Activated T-cell treated with anti-CD3 and anti-CD28 coated beads, Interleukin-2, amount 50 U/mL, for 24 hours (primary cell): ENCODE results near the gene ZNF497.
"Not testable (repeated sequence)": the region's sequence is repeated elsewhere in the genome, so short reads cannot be mapped to it uniquely, and the experiment has no call there.

Experiments used
- DNase-seq: peaks from one replicate; pipeline ENCODE4 v3.0.0-alpha.2; 2020
- H3K27ac Mint-ChIP-seq: 2 replicates; pipeline ENCODE4 v1.8.0; 2020; ENCODE audit warnings: mild to moderate bottlenecking, mixed read lengths
- H3K27me3 Mint-ChIP-seq: 2 replicates; pipeline ENCODE4 v1.8.0; 2020; ENCODE audit warnings: mixed read lengths
- H3K36me3 Mint-ChIP-seq: 2 replicates; pipeline ENCODE4 v1.8.0; 2020; ENCODE audit warnings: low read depth, mixed read lengths
- H3K4me1 Mint-ChIP-seq: 2 replicates; pipeline ENCODE4 v1.8.0; 2020; ENCODE audit warnings: low read depth, mixed read lengths
- H3K4me3 Mint-ChIP-seq: 2 replicates; pipeline ENCODE4 v1.8.0; 2020; ENCODE audit warnings: mild to moderate bottlenecking, moderate library complexity, mixed read lengths
- H3K9me3 Mint-ChIP-seq: 2 replicates; pipeline ENCODE4 v1.8.0; 2020; ENCODE audit warnings: mixed read lengths

ZNF497 gene

GRCh38 chr19:58362272-58362994 lies at the start of gene ZNF497:
ZNF497 (minus strand) TSS chr19:58362751; CDS start chr19:58357635, 5,116 bp downstream.
- DNase-seq, result peak; percentile 97
- H3K4me3 Mint-ChIP-seq, result peak within 1 kb of the TSS; percentile 94
- no peaks in the 10 kb centered on the region for H3K9me3 Mint-ChIP-seq
- H3K27me3 Mint-ChIP-seq, result no peaks in the 10 kb centered on the region
- H3K4me1 Mint-ChIP-seq, result peaks cover 19% of the 10 kb centered on the region
- H3K36me3 Mint-ChIP-seq, result peaks cover 5% of the 10 kb centered on the region
- peak within 1 kb of the TSS; percentile 96 for H3K27ac Mint-ChIP-seq

- Mint-ChIP-seq H3K27ac (peak overlapping the region; percentile 96), H3K27me3 (no peaks in the 10 kb centered on the region), H3K4me3 (peak overlapping the region; percentile 83), H3K4me1 (peaks cover 38% of the 10 kb centered on the region), H3K36me3 (peaks cover 38% of the 10 kb centered on the region), H3K9me3 (no peaks in the 10 kb centered on the region)
- DNase-seq, result peak; percentile 56
These were observed 46.6 kb upstream of the ZNF497 start for GRCh38 chr19:58409010-58409790.

GRCh38 chr19:58408152-58409009 lies 45.8 kb upstream of the ZNF497 start, which contains the start of gene ZNF584:
ZNF584 (plus strand) TSS chr19:58408649; CDS start chr19:58409148, 499 bp downstream.
- peak within 1 kb of the TSS; percentile 96 for H3K27ac Mint-ChIP-seq
- H3K9me3 Mint-ChIP-seq, result no peaks in the 10 kb centered on the region
- peaks cover 35% of the 10 kb centered on the region for H3K36me3 Mint-ChIP-seq
- H3K4me1 Mint-ChIP-seq, result peaks cover 43% of the 10 kb centered on the region
- no peaks in the 10 kb centered on the region for H3K27me3 Mint-ChIP-seq
- peak; percentile 95 for DNase-seq
- peak within 1 kb of the TSS; percentile 83 for H3K4me3 Mint-ChIP-seq

GRCh38 chr19:58407658-58408151 lies 45.2 kb upstream of the ZNF497 start:
- Mint-ChIP-seq H3K4me3 (peak overlapping the region; percentile 83), H3K27ac (peak overlapping the region; percentile 96), H3K9me3 (no peaks in the 10 kb centered on the region), H3K36me3 (peaks cover 31% of the 10 kb centered on the region), H3K4me1 (peaks cover 44% of the 10 kb centered on the region), H3K27me3 (no peaks in the 10 kb centered on the region)
- DNase-seq, result no peak

GRCh38 chr19:58406818-58407657 lies 44.5 kb upstream of the ZNF497 start:
- peak overlapping the region; percentile 83 for H3K4me3 Mint-ChIP-seq
- no peaks in the 10 kb centered on the region for H3K27me3 Mint-ChIP-seq
- peak overlapping the region; percentile 96 for H3K27ac Mint-ChIP-seq
- H3K4me1 Mint-ChIP-seq, result peaks cover 44% of the 10 kb centered on the region
- H3K9me3 Mint-ChIP-seq, result no peaks in the 10 kb centered on the region
- no peak for DNase-seq
- H3K36me3 Mint-ChIP-seq, result peaks cover 26% of the 10 kb centered on the region

GRCh38 chr19:58403920-58404478 lies 41.4 kb upstream of the ZNF497 start:
- not testable (repeated sequence) for H3K27me3 Mint-ChIP-seq, DNase-seq, H3K4me3 Mint-ChIP-seq, H3K9me3 Mint-ChIP-seq
- H3K27ac Mint-ChIP-seq, result peak overlapping the region; percentile 59
- peaks cover 19% of the 10 kb centered on the region for H3K36me3 Mint-ChIP-seq
- H3K4me1 Mint-ChIP-seq, result peaks cover 44% of the 10 kb centered on the region

- no peak for DNase-seq
- H3K27me3 Mint-ChIP-seq, result peaks cover 12% of the 10 kb centered on the region
- H3K36me3 Mint-ChIP-seq, result peaks cover 3% of the 10 kb centered on the region
- H3K4me1 Mint-ChIP-seq, result peaks cover 32% of the 10 kb centered on the region
- no peak overlapping the region for H3K27ac Mint-ChIP-seq
- peak overlapping the region; percentile 84 for H3K4me3 Mint-ChIP-seq
- no peaks in the 10 kb centered on the region for H3K9me3 Mint-ChIP-seq
These were observed 39.4 kb upstream of the ZNF497 start for GRCh38 chr19:58401840-58402421.

GRCh38 chr19:58400916-58401839 lies 38.6 kb upstream of the ZNF497 start:
- DNase-seq, result peak; percentile 98
- Mint-ChIP-seq H3K9me3 (no peaks in the 10 kb centered on the region), H3K4me1 (peaks cover 25% of the 10 kb centered on the region), H3K36me3 (peaks cover 3% of the 10 kb centered on the region), H3K27me3 (peaks cover 13% of the 10 kb centered on the region), H3K4me3 (peak overlapping the region; percentile 84), H3K27ac (peak overlapping the region; percentile 95)

GRCh38 chr19:58400316-58400915 lies 37.9 kb upstream of the ZNF497 start:
- Mint-ChIP-seq H3K4me3 (peak overlapping the region; percentile 84), H3K36me3 (peaks cover 11% of the 10 kb centered on the region), H3K27ac (peak overlapping the region; percentile 95), H3K9me3 (no peaks in the 10 kb centered on the region), H3K4me1 (peaks cover 29% of the 10 kb centered on the region), H3K27me3 (peaks cover 13% of the 10 kb centered on the region)
- no peak for DNase-seq

GRCh38 chr19:58399903-58400302 lies 37.4 kb upstream of the ZNF497 start:
- H3K36me3 Mint-ChIP-seq, result peaks cover 16% of the 10 kb centered on the region
- peak overlapping the region; percentile 78 for H3K27ac Mint-ChIP-seq
- no peaks in the 10 kb centered on the region for H3K9me3 Mint-ChIP-seq
- no peak overlapping the region for H3K4me3 Mint-ChIP-seq
- DNase-seq, result no peak
- H3K27me3 Mint-ChIP-seq, result peaks cover 13% of the 10 kb centered on the region
- H3K4me1 Mint-ChIP-seq, result peaks cover 29% of the 10 kb centered on the region

GRCh38 chr19:58398545-58398944 lies 36.0 kb upstream of the ZNF497 start:
- peaks cover 29% of the 10 kb centered on the region for H3K36me3 Mint-ChIP-seq
- H3K27me3 Mint-ChIP-seq, result peaks cover 13% of the 10 kb centered on the region
- H3K9me3 Mint-ChIP-seq, result no peaks in the 10 kb centered on the region
- peaks cover 36% of the 10 kb centered on the region for H3K4me1 Mint-ChIP-seq
- no peak for DNase-seq
- no peak overlapping the region for H3K4me3 Mint-ChIP-seq
- H3K27ac Mint-ChIP-seq, result no peak overlapping the region

GRCh38 chr19:58398087-58398486 lies 35.5 kb upstream of the ZNF497 start:
- Mint-ChIP-seq H3K4me3 (no peak overlapping the region), H3K9me3 (no peaks in the 10 kb centered on the region), H3K36me3 (peaks cover 34% of the 10 kb centered on the region), H3K27ac (no peak overlapping the region), H3K27me3 (peaks cover 13% of the 10 kb centered on the region), H3K4me1 (peaks cover 37% of the 10 kb centered on the region)
- no peak for DNase-seq
